GM21360 (cell line): Measurements from ENCODE around the gene PCDHGA4.
A peak's percentile ranks its signal among the peaks of the same experiment; 100 is the strongest.
"Not testable (repeated sequence)": the region's sequence is repeated elsewhere in the genome, so short reads cannot be mapped to it uniquely, and the experiment has no call there.

Experiments
- ATAC-seq: cut with Tn5 transposase; IDR thresholded peaks from one replicate; pipeline ENCODE4 v1.9.1; 2021; ENCODE audit warnings: mild to moderate bottlenecking, moderate library complexity; ENCODE audit not compliant: unreplicated experiment

PCDHGA4 gene

DNA sequence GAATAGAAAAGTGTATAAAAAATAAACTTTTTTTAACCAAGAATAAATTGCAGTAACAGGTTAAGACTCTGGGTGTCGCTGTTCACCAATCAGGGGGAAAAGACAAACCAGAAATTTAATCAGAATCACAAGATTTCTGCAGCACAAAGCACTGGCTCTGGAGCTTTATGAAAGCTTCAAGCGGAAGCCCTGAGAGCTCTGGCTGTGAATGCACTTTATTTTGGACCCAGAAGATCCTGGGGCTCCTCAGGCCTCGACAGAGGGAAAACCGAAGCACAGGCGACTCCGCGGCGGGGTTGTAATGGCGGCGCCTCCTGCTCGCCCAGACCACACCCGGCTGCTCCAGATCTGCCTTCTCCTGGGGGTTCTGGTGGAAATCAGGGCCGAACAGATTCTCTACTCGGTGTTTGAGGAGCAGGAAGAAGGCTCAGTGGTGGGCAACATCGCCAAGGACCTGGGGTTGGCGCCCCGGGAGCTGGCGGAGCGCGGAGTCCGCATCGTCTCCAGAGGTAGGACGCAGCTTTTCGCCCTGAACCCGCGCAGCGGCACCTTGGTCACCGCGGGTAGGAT is at the start of gene PCDHGA4:
PCDHGA4 (plus strand) TSS at position 122 of the 570 bp plus-strand sequence; CDS start at position 209, 87 bp downstream.
- no peak for ATAC-seq

DNA sequence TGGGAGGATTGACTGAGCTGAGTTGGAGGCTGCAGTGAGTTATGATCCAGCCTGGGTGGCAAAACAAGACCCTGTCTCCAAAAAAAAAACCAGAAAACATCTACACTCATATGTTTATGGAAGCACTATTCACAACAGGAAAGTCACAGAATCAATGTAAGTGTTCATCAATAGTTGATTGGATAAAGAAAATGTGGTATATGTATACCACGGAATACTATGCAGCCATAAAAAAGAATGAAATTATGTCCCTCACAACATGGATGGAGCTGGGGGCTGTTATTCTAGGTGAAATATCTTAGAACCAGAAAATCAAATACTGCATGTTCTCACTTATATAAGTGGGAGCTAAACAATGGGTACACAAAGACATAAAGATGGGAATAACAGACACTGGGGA is 48.2 kb upstream of the PCDHGA4 start:
- ATAC-seq: no peak

DNA sequence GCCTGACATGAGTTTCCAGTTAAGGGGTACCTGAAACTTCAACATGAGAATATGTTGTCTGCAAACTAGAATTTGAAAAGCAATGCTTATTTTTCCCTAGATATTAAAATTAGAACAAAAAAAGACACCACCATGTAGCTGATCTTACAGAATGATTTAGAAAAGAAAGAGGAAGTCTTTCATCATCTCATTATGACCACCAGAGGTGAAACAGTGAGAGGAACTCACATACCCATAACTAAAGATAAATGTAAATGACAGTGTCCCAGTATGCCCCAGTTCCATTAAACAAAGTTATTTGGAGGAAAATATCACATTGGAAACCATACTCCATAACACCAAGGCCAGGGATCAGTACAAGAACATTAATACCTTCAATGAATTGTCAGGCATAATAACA is 41.1 kb upstream of the PCDHGA4 start:
- no peak for ATAC-seq

DNA sequence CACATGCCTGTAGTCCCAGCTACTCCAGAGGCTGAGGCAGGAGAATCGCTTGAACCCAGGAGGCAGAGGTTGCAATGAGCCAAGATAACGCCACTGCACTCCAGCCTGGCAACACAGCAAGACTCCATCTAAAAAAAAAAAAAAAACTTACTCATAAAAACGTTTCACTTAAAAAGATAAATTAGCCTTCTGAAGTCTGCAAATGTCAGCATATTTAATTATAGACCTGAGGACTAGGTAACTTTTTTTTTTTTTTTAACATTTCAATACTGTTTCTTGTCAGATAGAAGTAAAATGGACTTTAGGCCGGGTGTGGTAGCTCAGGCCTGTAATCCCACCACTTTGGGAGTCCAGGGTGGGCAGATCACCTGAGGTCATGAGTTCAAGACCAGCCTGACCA is 37.9 kb upstream of the PCDHGA4 start:
- not testable (repeated sequence) for ATAC-seq

DNA sequence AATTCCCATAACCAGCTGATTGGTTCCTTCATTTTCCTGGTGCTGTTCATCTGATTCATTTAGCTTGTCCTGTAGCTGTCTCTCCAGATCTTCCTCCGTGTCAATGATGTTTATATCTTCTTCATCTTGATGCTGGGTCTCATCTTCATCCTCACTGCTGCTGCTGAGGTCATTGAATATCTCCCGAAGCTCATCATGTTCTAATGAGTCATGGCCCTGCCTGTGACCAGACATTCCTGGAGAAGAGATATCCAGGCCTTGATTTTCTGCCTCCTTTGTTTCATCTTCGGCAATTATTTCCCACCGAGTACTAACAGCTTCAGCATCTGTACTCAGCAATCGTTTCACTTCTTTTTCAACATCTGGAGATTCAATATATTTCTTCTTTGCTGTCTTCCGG is 35.6 kb upstream of the PCDHGA4 start:
- no peak for ATAC-seq

DNA sequence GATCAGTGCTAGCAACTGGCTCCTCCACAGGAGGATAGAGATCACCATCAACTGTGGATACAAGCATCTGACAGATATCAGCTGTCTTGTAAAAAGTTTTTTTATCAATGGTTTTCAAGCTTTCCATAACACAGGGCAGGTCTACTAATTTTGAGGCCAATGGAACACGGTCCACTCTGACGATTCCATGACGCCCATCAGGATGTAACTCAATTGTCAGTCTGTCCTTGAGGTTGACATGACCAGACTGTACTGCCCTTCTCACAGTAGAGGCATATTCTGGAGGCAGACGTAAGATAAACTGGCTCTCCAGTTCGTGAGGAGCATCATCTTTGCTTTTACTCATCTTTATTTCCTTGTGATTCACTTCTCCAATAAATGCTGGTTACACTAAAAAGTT is 35.1 kb upstream of the PCDHGA4 start:
- no peak for ATAC-seq

DNA sequence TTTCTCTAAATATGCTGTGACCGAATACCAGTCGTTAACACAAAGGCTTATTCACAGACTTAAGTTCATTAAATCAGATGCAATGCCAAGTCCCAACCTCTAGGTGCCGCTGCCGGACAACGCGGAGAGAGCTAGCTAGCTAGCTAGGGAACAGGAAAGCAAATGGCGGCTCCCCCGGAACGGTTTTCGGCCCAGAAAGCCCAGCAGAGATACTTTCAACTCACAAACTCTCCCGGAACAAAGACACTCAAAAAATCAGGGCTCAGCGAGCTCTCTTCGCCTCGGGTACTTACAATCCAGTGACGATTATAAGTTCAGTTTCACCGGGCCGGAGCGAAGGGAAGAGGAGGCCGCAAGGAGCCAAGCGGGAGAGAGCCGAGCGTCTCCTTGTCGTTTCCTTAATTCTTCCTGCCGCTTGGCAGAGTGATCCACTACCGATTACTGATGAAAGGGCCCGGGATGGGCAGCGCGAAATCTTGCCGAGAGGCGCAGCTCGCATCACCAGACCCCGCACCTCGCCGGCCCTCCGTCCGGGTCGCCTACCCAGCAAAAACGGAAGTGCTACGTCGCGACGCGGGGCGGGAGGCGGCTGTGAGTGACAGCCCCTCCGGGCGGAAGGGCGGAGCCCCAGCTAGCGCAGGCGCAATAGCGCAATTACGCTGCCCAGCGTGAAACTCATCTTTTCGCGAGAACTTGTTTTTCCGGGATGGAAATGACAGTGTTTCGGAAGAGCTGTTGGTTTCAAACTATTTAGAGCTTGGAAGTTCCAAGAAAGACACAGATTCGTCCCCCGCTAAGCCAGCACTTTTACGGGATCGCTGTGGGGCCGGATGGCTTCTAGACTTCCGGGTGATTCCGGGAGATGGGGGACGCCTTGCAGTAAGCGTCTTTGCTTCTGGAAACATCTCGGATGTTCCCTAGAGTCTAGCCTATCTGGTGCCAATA is 34.3 kb upstream of the PCDHGA4 start, which contains the start of gene TAF7:
TAF7 (minus strand) TSS at position 560 of the 945 bp plus-strand sequence. CDS start 740 bp downstream, outside the sequence.
- peak; percentile 90 for ATAC-seq

DNA sequence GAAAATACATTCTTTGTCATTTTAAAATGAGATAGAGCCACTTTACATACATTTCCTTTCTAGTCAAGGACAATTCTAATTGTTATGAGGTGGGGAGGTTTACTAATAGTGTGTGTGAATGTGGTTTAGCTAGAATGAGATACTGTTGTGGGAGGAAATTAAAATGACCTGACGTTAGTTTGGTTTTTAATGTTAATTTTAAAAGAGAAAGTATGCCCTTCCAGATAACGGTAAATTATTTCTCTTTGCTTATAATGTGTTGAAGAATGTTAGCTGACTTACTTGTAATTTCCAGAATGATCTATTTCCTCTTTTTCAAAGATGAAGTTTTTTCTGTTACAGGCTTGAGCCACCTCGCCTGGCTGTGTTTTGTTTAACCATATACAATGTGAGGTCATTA is 32.6 kb upstream of the PCDHGA4 start:
- ATAC-seq: no peak

DNA sequence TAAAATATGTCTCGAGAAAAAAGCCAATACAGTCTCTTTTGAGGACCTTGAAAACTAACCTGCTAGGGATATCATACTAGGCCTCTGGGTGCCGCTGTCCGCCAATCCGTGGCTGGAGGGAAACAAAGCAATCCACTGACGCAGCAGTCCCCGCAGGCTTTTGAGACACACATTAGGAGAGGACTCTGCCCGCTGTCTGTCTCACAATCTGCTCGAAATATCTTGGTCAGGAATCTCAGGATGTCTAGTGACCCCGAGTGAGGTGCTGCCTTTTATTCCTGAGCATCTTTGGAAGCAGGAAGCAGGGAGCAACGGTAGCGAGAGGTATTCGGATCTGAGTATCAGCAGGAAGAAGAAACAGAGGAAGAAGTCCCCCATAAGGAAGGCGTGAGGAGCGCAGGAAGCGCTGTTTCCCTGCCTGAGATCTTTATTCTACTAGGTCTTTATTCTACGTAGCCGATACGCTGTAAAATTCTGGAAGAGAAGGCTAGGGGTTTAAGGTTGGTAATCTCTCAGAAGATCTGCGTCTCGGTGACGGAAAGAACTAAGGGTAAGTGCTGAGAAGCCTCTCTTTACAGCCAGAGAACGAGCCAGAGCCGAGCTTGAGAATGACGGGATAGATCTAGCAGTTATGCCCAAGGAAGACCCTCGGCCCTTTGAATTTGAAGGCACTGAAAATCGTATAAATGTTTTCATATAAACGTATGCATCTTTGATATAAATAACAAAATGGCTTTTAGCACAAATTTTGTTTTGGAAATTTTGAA is 28.6 kb upstream of the PCDHGA4 start:
- peak; percentile 84 for ATAC-seq

DNA sequence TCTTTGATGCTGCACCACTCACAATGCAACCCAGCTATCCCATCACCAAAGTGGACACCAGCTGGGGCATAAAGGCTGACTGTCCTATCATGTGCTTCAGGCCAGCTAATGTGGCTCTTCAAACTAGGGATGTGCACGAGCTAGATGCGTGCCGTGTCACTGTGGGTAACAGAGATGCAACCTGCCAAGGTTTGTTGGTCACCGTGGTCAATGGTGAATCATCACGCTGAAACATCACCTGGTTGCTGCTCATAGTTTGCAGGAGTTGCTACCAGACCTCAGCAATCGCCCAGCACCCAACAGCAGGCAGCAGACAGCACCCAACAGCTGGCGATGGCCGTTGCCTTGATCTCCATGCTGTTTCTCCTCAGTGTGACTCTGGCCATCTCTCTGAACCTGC is 26.6 kb upstream of the PCDHGA4 start:
- ATAC-seq: no peak

DNA sequence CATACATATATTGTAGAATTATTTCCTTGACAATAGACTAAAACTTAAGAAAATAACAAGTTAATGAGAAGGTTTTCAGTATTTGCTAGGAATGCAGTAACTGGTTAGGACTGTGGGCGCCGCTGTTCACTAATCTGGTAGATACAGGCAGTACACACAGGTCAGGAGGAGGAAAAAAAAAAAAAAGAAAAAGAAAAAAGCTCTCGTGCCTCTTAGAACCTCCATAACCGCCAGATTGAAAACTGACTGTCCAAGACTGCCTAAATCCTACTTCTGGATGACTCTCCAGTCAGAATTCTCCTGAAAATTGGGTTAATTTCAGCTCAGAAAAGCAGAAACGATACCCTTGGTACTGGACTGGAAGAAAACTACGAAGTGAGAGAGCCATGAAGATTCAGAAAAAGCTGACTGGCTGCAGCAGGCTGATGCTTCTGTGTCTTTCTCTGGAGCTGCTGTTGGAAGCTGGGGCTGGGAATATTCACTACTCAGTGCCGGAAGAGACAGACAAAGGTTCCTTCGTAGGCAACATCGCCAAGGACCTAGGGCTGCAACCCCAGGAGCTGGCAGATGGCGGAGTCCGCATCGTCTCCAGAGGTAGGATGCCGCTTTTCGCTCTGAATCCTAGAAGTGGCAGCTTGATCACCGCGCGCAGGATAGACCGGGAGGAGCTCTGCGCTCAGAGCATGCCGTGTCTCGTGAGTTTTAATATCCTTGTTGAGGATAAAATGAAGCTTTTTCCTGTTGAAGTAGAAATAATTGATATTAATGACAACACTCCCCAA is 24.3 kb upstream of the PCDHGA4 start, which contains the start of gene PCDHGA1:
PCDHGA1 (plus strand) TSS at position 216 of the 782 bp plus-strand sequence.
- peak; percentile 48 for ATAC-seq

DNA sequence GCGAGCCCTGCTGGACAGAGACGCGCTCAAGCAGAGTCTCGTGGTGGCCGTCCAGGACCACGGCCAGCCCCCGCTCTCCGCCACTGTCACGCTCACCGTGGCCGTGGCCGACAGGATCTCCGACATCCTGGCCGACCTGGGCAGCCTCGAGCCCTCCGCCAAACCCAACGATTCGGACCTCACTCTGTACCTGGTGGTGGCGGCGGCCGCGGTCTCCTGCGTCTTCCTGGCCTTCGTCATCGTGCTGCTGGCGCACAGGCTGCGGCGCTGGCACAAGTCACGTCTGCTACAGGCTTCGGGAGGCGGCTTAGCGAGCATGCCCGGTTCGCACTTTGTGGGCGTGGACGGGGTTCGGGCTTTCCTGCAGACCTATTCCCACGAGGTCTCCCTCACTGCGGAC is 22.2 kb upstream of the PCDHGA4 start:
- not testable (repeated sequence) for ATAC-seq

DNA sequence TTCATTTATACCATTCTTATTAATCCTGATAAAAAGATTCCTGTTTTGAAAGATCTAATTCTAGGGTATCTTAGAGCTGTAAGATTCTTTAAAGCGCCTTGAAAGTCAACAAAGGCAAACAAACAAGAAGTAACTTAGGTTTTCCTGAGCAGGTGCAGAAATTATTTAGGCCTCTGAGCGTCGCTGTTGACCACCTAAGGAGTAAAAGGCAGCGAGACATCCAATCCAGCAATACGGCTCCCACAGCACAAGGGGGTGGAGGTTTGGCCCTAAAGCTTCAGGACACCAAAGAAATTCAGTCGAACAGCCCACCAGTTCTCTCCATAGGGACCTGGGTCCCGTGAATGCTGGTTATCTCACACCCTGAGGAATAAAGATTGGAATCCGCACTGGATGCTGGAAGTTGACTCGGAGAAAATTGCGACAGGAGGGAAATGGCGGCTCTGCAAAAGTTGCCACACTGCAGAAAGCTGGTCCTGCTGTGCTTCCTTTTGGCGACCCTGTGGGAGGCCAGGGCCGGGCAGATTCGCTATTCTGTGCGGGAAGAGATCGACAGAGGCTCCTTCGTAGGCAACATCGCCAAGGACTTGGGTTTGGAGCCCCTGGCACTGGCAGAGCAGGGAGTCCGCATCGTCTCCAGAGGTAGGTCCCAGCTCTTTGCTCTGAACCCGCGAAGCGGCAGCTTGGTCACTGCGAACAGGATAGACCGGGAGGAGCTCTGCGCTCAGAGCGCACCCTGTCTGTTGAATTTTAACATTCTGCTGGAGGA is 16.1 kb upstream of the PCDHGA4 start, which contains the start of gene PCDHGA2:
PCDHGA2 (plus strand) TSS at position 223 of the 769 bp plus-strand sequence.
- peak; percentile 76 for ATAC-seq

DNA sequence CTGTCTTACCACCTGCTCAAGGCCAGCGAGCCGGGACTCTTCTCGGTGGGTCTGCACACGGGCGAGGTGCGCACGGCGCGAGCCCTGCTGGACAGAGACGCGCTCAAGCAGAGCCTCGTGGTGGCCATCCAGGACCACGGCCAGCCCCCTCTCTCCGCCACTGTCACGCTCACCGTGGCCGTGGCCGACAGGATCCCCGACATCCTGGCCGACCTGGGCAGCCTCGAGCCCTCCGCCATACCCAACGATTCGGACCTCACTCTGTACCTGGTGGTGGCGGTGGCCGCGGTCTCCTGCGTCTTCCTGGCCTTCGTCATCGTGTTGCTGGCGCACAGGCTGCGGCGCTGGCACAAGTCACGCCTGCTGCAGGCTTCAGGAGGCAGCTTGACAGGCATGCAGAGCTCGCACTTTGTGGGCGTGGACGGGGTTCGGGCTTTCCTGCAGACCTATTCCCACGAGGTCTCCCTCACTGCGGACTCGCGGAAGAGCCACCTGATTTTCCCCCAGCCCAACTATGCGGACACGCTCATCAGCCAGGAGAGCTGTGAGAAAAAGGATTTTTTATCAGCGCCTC is 14.0 kb upstream of the PCDHGA4 start:
- not testable (repeated sequence) for ATAC-seq

DNA sequence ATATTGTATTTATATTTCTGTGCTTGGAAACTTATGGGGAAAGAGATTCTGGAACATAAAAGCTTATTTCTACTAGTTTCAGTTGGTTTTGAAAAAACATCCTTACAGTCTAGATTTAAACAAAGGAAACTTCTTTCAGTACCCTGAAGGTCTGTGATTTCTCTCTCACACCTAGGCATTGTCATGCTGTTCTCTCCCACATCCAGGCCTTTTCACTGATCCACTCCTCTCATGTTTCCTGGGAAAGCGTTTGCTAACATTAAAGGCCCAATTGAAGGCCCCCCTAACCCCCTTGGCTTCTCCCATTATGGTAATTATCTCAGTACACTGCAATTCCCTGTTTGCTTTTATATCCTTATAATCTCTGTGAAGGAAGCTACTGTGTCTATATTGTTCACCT is 12.0 kb upstream of the PCDHGA4 start:
- no peak for ATAC-seq

DNA sequence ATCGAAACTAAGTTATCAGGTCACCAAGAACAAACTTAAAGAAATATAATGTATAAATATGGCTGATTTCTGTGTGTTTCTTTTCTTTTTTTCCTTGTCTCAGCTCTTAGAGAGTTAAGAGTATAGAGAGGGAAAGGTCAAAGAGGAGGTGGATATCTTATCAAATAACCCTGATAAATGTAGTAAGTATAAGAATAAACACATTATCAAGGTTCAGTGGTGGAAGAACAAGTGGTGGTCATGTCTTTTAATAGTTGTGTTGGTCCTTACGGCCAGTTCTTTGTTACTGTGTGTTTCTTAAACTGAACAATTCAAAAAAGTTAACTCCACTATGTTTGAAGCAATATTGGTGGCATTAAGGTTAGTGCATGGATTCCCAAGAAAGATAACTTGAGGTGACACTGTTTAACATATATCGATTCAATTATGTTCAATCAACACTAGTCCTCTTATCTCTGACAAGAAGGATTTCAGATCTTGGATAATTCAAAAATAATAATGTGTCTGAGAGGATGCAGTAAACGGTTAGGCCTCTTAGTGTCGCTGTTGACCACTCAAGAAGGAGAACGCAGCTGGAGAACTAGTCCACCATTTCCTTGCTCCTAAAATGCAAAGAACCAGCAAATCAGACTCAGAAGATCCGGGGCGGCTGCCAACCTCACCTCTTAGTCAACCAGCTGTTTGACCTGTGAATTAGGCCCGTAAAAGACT is 11.4 kb upstream of the PCDHGA4 start, which contains the start of gene PCDHGA3:
PCDHGA3 (plus strand) TSS at position 588 of the 711 bp plus-strand sequence. CDS start 205 bp downstream, outside the sequence.
- ATAC-seq: no peak

DNA sequence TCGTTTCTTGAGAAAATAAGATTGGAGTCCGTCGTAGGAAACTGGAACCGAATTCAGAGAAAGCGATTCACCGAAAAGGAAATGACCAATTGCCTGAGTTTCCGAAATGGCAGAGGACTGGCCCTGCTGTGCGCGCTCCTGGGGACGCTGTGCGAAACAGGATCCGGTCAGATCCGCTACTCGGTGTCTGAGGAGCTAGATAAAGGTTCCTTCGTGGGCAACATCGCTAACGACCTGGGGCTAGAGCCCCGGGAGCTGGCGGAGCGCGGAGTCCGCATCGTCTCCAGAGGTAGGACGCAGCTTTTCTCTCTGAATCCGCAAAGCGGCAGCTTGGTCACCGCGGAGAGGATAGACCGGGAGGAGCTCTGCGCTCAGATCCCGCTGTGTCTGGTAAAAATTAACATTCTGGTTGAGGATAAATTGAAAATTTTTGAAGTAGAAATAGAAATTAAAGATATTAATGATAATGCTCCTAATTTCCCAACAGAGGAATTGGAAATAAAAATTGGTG is 10.8 kb upstream of the PCDHGA4 start:
- ATAC-seq: no peak

DNA sequence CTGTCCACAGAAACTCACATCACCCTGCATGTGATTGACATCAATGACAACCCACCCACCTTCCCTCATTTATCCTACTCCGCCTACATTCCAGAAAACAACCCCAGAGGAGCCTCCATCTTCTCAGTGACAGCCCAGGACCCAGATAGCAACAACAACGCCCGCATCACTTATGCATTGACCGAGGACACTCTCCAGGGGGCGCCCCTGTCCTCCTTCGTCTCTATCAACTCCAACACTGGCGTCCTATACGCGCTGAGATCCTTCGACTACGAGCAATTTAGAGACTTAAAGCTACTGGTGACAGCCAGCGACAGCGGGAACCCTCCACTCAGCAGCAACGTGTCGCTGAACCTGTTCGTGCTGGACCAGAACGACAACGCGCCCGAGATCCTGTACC is 9.5 kb upstream of the PCDHGA4 start:
- no peak for ATAC-seq
